CD4-positive, alpha-beta memory T cell (primary cell): ENCODE results near the gene SBNO2. TPM values are rescaled to one million over a fixed set of nuclear protein-coding genes. Genes with fewer than 3 reads are reported as not detected.
A peak's percentile ranks its signal among the peaks of the same experiment; 100 is the strongest.

ENCODE experiments used
- CTCF ChIA-PET: fragments of 350-600 bp; sonication (Branson Sonifier 250); formaldehyde crosslinking; loops from one replicate; lab custom pipeline; 2021; ENCODE audit warnings: inconsistent platforms; ENCODE audit not compliant: partially characterized antibody; lab: Charles Lee
- POLR2A ChIA-PET: fragments of 350-600 bp; sonication (Branson Sonifier 250); formaldehyde crosslinking; loops from one replicate; lab custom pipeline; 2021; ENCODE audit not compliant: partially characterized antibody; lab: Charles Lee
- DNase-seq, 5 donors: peaks; one replicate each; pipeline versions ENCODE4 v3.0.0 to v3.0.0-alpha.2; 2020 to 2022; ENCODE audit warnings: mixed read lengths in 1 of 5
- H3K27ac ChIP-seq: one replicate; pipeline ENCODE4 v1.7.0; 2013; ENCODE audit warnings: low read depth, low read length
- H3K27me3 ChIP-seq: 2 replicates; pipeline ENCODE4 v1.7.0; 2013; ENCODE audit warnings: mild to moderate bottlenecking, low read length, moderate library complexity; ENCODE audit not compliant: insufficient read depth
- H3K36me3 ChIP-seq: 2 replicates; pipeline ENCODE4 v1.7.0; 2013; ENCODE audit warnings: mild to moderate bottlenecking, low read length, moderate library complexity; ENCODE audit not compliant: insufficient read depth
- H3K4me1 ChIP-seq: 2 replicates; pipeline ENCODE4 v1.7.0; 2013; ENCODE audit warnings: mild to moderate bottlenecking, low read length, moderate library complexity; ENCODE audit not compliant: insufficient read depth
- H3K4me3 ChIP-seq, 2 donors: one replicate each; pipeline ENCODE4 v1.7.0; 2013; ENCODE audit warnings: low read length in 2 of 2, mild to moderate bottlenecking in 1 of 2
- H3K9me3 ChIP-seq, 2 donors: one replicate each; pipeline ENCODE4 v1.7.0; 2013; ENCODE audit warnings: low read length in 2 of 2, control low read depth in 1 of 2; ENCODE audit not compliant: control insufficient read depth in 1 of 2
- H3K27ac Mint-ChIP-seq, 7 donors: one replicate each; pipeline ENCODE4 v1.8.0; 2020 to 2021; ENCODE audit warnings: mixed read lengths in 7 of 7, mild to moderate bottlenecking in 6 of 7, inconsistent platforms in 3 of 7, moderate library complexity in 3 of 7
- H3K27me3 Mint-ChIP-seq, 2 donors: one replicate each; pipeline ENCODE4 v1.8.0; 2020 to 2021; ENCODE audit warnings: mixed read lengths in 2 of 2
- H3K36me3 Mint-ChIP-seq, 2 donors: one replicate each; pipeline ENCODE4 v1.8.0; 2020 to 2021; ENCODE audit warnings: mixed read lengths in 2 of 2, inconsistent platforms in 1 of 2, mild to moderate bottlenecking in 1 of 2
- H3K4me1 Mint-ChIP-seq, 4 donors: one replicate each; pipeline ENCODE4 v1.8.0; 2020 to 2021; ENCODE audit warnings: mixed read lengths in 4 of 4, mild to moderate bottlenecking in 1 of 4
- H3K4me3 Mint-ChIP-seq, 8 donors: one replicate each; pipeline ENCODE4 v1.8.0; 2020 to 2021; ENCODE audit warnings: mixed read lengths in 8 of 8, mild to moderate bottlenecking in 7 of 8, moderate library complexity in 6 of 8, inconsistent platforms in 3 of 8
- H3K9me3 Mint-ChIP-seq, 8 donors: one replicate each; pipeline ENCODE4 v1.8.0; 2020 to 2021; ENCODE audit warnings: mixed read lengths in 8 of 8, mild to moderate bottlenecking in 5 of 8, inconsistent platforms in 3 of 8, moderate library complexity in 1 of 8
- intact Hi-C: fragments of 100-400 bp; cut with micrococcal nuclease; formaldehyde crosslinking; loops from one replicate; pipeline ENCODE4 v1.15.1; 2023
- polyA plus RNA-seq, 2 donors: library from polyadenylated mRNA; unstranded; fragments of 300-500 nt; fragmentation: Illumina TruSeq; gene quantifications; one replicate each; pipeline ENCODE4 v1.2.3, GENCODE V29; 2021
- total RNA-seq, 2 experiments: library from RNA; stranded (reverse); gene quantifications; one replicate each; pipeline ENCODE4 v1.2.3, GENCODE V29; 2021

The SBNO2 gene
- total and polyA plus RNA-seq, 4 experiments from 2014 or later: 0.37 to 98.6 (median 48.1) TPM

GRCh38 chr19:1122021-1122971, 51.8 kb downstream of the SBNO2 start:
- H3K27ac ChIP-seq: no peak overlapping the region
- peak overlapping the region in 3 of 7 donors; percentile 37 to 66 (median 64) for H3K27ac Mint-ChIP-seq
- no peak overlapping the region for H3K4me3 Mint-ChIP-seq
- H3K36me3 Mint-ChIP-seq: peaks cover 21 to 38% of the 10 kb centered on the region in 2 donors
- no peak overlapping the region for H3K4me3 ChIP-seq
- no peaks in the 10 kb centered on the region for H3K9me3 Mint-ChIP-seq
- no peaks in the 10 kb centered on the region for H3K27me3 ChIP-seq
- H3K4me1 ChIP-seq: no peaks in the 10 kb centered on the region
- H3K27me3 Mint-ChIP-seq: no peaks in the 10 kb centered on the region
- POLR2A ChIA-PET: interaction anchor here (1.0 to 1.1 kb wide), 2 partner anchors 17 to 29 kb away, joined by 3 read pairs; no protein-coding TSS in a partner anchor
- H3K4me1 Mint-ChIP-seq: no peaks in the 10 kb centered on the region
- no peak for DNase-seq
- no peaks in the 10 kb centered on the region for H3K9me3 ChIP-seq
- intact Hi-C loops: no loop called here
- CTCF ChIA-PET: interaction anchor here (1.2 kb wide), 1 partner anchor 9 kb away, joined by 4 read pairs; no protein-coding TSS in a partner anchor
- peaks cover 75% of the 10 kb centered on the region for H3K36me3 ChIP-seq

- POLR2A ChIA-PET: no interaction called here
- intact Hi-C loops: no loop called here
- H3K27ac Mint-ChIP-seq: no peak overlapping the region
- H3K4me1 Mint-ChIP-seq: no peaks in the 10 kb centered on the region
- no peaks in the 10 kb centered on the region for H3K27me3 ChIP-seq
- CTCF ChIA-PET: no interaction called here
- no peak overlapping the region for H3K4me3 Mint-ChIP-seq
- H3K9me3 ChIP-seq: no peaks in the 10 kb centered on the region
- H3K36me3 ChIP-seq: peaks cover 76% of the 10 kb centered on the region
- peaks cover 21 to 32% of the 10 kb centered on the region in 2 donors for H3K36me3 Mint-ChIP-seq
- DNase-seq: no peak
- H3K9me3 Mint-ChIP-seq: no peaks in the 10 kb centered on the region
- H3K4me1 ChIP-seq: no peaks in the 10 kb centered on the region
- no peak overlapping the region for H3K4me3 ChIP-seq
- no peak overlapping the region for H3K27ac ChIP-seq
- H3K27me3 Mint-ChIP-seq: no peaks in the 10 kb centered on the region
These were observed 52.7 kb downstream of the SBNO2 start for GRCh38 chr19:1121395-1121794.

GRCh38 chr19:1119475-1120217, 54.4 kb downstream of the SBNO2 start:
- Mint-ChIP-seq H3K27ac (no peak overlapping the region), H3K9me3 (no peaks in the 10 kb centered on the region), H3K4me3 (no peak overlapping the region), H3K4me1 (no peaks in the 10 kb centered on the region), H3K27me3 (no peaks in the 10 kb centered on the region), H3K36me3 (peaks cover 21 to 27% of the 10 kb centered on the region in 2 donors)
- CTCF ChIA-PET: no interaction called here
- no peak overlapping the region for H3K27ac ChIP-seq
- H3K4me3 ChIP-seq: no peak overlapping the region
- POLR2A ChIA-PET: interaction anchor here (0.8 kb wide), 2 partner anchors 11 to 73 kb away, joined by 3 read pairs; no protein-coding TSS in a partner anchor
- DNase-seq: no peak
- no peaks in the 10 kb centered on the region for H3K4me1 ChIP-seq
- intact Hi-C loops: no loop called here
- H3K9me3 ChIP-seq: no peaks in the 10 kb centered on the region
- no peaks in the 10 kb centered on the region for H3K27me3 ChIP-seq
- H3K36me3 ChIP-seq: peaks cover 77% of the 10 kb centered on the region

- no peaks in the 10 kb centered on the region for H3K9me3 ChIP-seq
- intact Hi-C loops: no loop called here
- ChIA-PET POLR2A (interaction anchor here (0.8 kb wide), 1 partner anchor 12 kb away, joined by 3 read pairs; no protein-coding TSS in a partner anchor), CTCF (interaction anchor here (1.3 kb wide), 1 partner anchor 76 kb away, joined by 4 read pairs; no protein-coding TSS in a partner anchor)
- Mint-ChIP-seq H3K4me1 (no peaks in the 10 kb centered on the region), H3K27ac (no peak overlapping the region), H3K4me3 (no peak overlapping the region), H3K9me3 (no peaks in the 10 kb centered on the region), H3K27me3 (no peaks in the 10 kb centered on the region), H3K36me3 (peaks cover 21 to 29% of the 10 kb centered on the region in 2 donors)
- peaks cover 74% of the 10 kb centered on the region for H3K36me3 ChIP-seq
- H3K4me1 ChIP-seq: no peaks in the 10 kb centered on the region
- no peaks in the 10 kb centered on the region for H3K27me3 ChIP-seq
- H3K27ac ChIP-seq: no peak overlapping the region
- no peak overlapping the region for H3K4me3 ChIP-seq
- no peak for DNase-seq
These were observed 55.1 kb downstream of the SBNO2 start for GRCh38 chr19:1118999-1119398.

- H3K27ac Mint-ChIP-seq: no peak overlapping the region
- ChIA-PET CTCF (interaction anchor here (1.3 kb wide), 1 partner anchor 77 kb away, joined by 4 read pairs; no protein-coding TSS in a partner anchor), POLR2A (no interaction called here)
- no peaks in the 10 kb centered on the region for H3K4me1 Mint-ChIP-seq
- Histone ChIP-seq H3K4me1 (peaks cover 6% of the 10 kb centered on the region), H3K9me3 (no peaks in the 10 kb centered on the region), H3K27ac (no peak overlapping the region), H3K36me3 (peaks cover 65% of the 10 kb centered on the region), H3K4me3 (no peak overlapping the region), H3K27me3 (no peaks in the 10 kb centered on the region)
- peaks cover 18 to 30% of the 10 kb centered on the region in 2 donors for H3K36me3 Mint-ChIP-seq
- no peak overlapping the region for H3K4me3 Mint-ChIP-seq
- intact Hi-C loops: no loop called here
- H3K9me3 Mint-ChIP-seq: no peaks in the 10 kb centered on the region
- DNase-seq: no peak
- no peaks in the 10 kb centered on the region for H3K27me3 Mint-ChIP-seq
These were observed 56.4 kb downstream of the SBNO2 start for GRCh38 chr19:1117654-1118053.

GRCh38 chr19:1116726-1117581, 57.1 kb downstream of the SBNO2 start:
- CTCF ChIA-PET: no interaction called here

More at GRCh38 chr19:1116726-1117581, 57.1 kb downstream of the SBNO2 start:
- intact Hi-C loops: no loop called here
- H3K27me3 Mint-ChIP-seq: no peaks in the 10 kb centered on the region
- peaks cover 18 to 28% of the 10 kb centered on the region in 2 donors for H3K36me3 Mint-ChIP-seq
- no peaks in the 10 kb centered on the region for H3K27me3 ChIP-seq
- no peak for DNase-seq
- no peaks in the 10 kb centered on the region for H3K4me1 Mint-ChIP-seq
- H3K4me3 Mint-ChIP-seq: no peak overlapping the region
- peaks cover 62% of the 10 kb centered on the region for H3K36me3 ChIP-seq
- H3K4me3 ChIP-seq: no peak overlapping the region
- H3K27ac Mint-ChIP-seq: no peak overlapping the region
- no peak overlapping the region for H3K27ac ChIP-seq
- peaks cover 6% of the 10 kb centered on the region for H3K4me1 ChIP-seq
- POLR2A ChIA-PET: interaction anchor here (1.4 kb wide), 1 partner anchor 13 kb away, joined by 3 read pairs; the partner anchor contains the start of gene GPX4
- no peaks in the 10 kb centered on the region for H3K9me3 ChIP-seq
- no peaks in the 10 kb centered on the region for H3K9me3 Mint-ChIP-seq
